Heart left ventricle (tissue), 16 donors: ENCODE measurements around the gene RPP40. TPM values are rescaled to one million over a fixed set of nuclear protein-coding genes. Genes with fewer than 3 reads are reported as not detected.

Experiments used
- ATAC-seq, 4 donors: fragments of 200-7000 bp; cut with Tn5 transposase; one replicate each; pipeline ENCODE4 v1.9.1; 2020 to 2022; ENCODE audit warnings: moderate library complexity in 4 of 4, mild to moderate bottlenecking in 3 of 4, moderate number of reproducible peaks in 1 of 4
- DNase-seq, 5 donors: peaks; one replicate each; pipeline ENCODE4 v3.0.0-alpha.2; 2020
- H3K27ac ChIP-seq, 12 donors: fragments of 200-600 bp; sonication (generic) in 4 of 12; one replicate each; pipeline versions ENCODE4 v1.5.0 to v1.8.0; 2016 to 2022; ENCODE audit warnings: mild to moderate bottlenecking in 2 of 12
- H3K27me3 ChIP-seq, 9 donors: fragments of 200-600 bp; sonication (generic) in 2 of 9; one replicate each; pipeline versions ENCODE4 v1.5.1 to v1.8.0; 2016 to 2022; ENCODE audit warnings: mild to moderate bottlenecking in 3 of 9
- H3K36me3 ChIP-seq, 9 donors: fragments of 200-600 bp; sonication (generic) in 2 of 9; one replicate each; pipeline versions ENCODE4 v1.5.0 to v1.8.0; 2018 to 2022; ENCODE audit warnings: mild to moderate bottlenecking in 2 of 9
- H3K4me1 ChIP-seq, 12 donors: fragments of 200-600 bp; sonication (generic) in 4 of 12; one replicate each; pipeline versions ENCODE4 v1.5.0 to v1.8.0; 2016 to 2022; ENCODE audit warnings: mild to moderate bottlenecking in 3 of 12
- H3K4me3 ChIP-seq, 12 donors: fragments of 200-600 bp; sonication (generic) in 4 of 12; one replicate each; pipeline versions ENCODE4 v1.5.0 to v1.8.0; 2017 to 2022; ENCODE audit warnings: mild to moderate bottlenecking in 9 of 12, moderate library complexity in 4 of 12
- H3K9me3 ChIP-seq, 12 donors: fragments of 200-600 bp; sonication (generic) in 4 of 12; one replicate each; pipeline versions ENCODE4 v1.5.0 to v1.8.0; 2016 to 2022; ENCODE audit warnings: mild to moderate bottlenecking in 1 of 12
- POLR2A ChIP-seq, 2 donors: fragments of 450-650 bp; IDR thresholded peaks; one replicate each; pipeline ENCODE4 v1.6.1; 2017; ENCODE audit warnings: antibody characterized with exemption in 2 of 2, mild to moderate bottlenecking in 2 of 2, moderate library complexity in 2 of 2
- WGBS, 4 donors: extraction: QIAGEN DNeasy Blood & Tissue Kit in 2 of 4; methylation state at CpG; one replicate each; pipeline versions ENCODE4 v1.1.5 to v1.1.7; 2013 to 2018; 5-methylcytosine and 5-hydroxymethylcytosine counted together
- intact Hi-C, 10 donors: fragments of 100-400 bp; cut with DNase I; formaldehyde crosslinking; loops; one replicate each; pipeline versions ENCODE4 v1.11.1 to v1.14.2; 2022
- polyA plus RNA-seq, 2 donors: library from polyadenylated mRNA; stranded (reverse); fragments of 200-250 nt; gene quantifications; one replicate each; pipeline ENCODE4 v1.2.3, GENCODE V29; 2013
- total RNA-seq, 9 donors: library from RNA; depleted of rRNA in 2 of 9; stranded (reverse); fragments of >200 nt in 2 of 9; fragmentation: NEBNext Ultra II Directional in 3 of 9; extraction: Animal tissue kit (Norgen Biotek cat#: 25700) in 3 of 9; gene quantifications; one replicate each; pipeline versions ENCODE4 v1.1.0 to v1.2.4, GENCODE V29; 2016 to 2023
- TF ChIP-seq, protein P1 (sequence below), 12 donors: fragments of 200-600 bp; sonication (generic) in 4 of 12; IDR thresholded peaks; one replicate each; pipeline versions ENCODE4 v1.5.0 to v1.8.0; 2018 to 2022; ENCODE audit warnings: antibody characterized with exemption in 12 of 12, mild to moderate bottlenecking in 5 of 12
- donor health status: ischemic (EF 13 %, LVEDD 7.1; RV severe dilation, severe dysfunction).
- donor health status: healthy with polysubstance abuse.
- donor health status: DM: no; HTN: yes; CAD: no.
- donor health status: DM: no; HTN: no; CAD: no.
- donor health status: ischemic (EF 25% LVEDD 6.9; RV normal size, moderate dysfunction).
- donor health status: ischemic (EF 25% LVEDD 5.7; RV mildly dilated, moderate dysfunction).
- donor health status: healthy.
- donor health status: DM: yes; HTN: yes; CAD: no.
- donor health status: ischemic (EF 35%, LVEDD 5.7; RV mildly dilated, moderate dysfunction).
- donor health status: nonischemic (EF 11% LVEDD 7.7; RV severe dilation, severe dysfunction).
- donor health status: DM: yes; HTN: yes; CAD: no.
- donor health status: PGD.
- donor health status: ischemic (EF 29% LVEDD 5.4; RV normal size, mild dysfunction).
- donor health status: nonischemic (EF 23%, LVEDD 6.1; RV moderate dilation, normal function).

RPP40 gene
- total and polyA plus RNA-seq, 11 donors, result 1.8 to 13.7 (median 3.6) TPM

DNA sequence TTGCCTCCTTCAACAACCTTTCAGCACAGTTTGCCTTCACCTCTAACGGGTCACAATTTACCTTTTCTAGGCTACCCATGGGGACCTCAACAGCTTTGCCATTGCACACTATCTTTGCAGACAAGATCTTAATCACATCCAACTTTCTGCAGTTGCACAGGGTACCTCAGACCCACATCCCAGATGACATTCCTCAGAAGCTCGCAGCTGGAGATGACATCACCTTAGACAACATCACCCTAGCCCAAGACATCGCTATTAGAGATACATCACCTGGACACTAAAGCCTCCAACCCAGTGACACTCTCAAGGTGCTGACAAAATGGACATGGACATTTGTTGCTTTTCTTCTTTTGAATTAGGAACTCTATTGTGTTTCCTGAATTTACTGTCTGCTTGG, 38.6 kb upstream of the RPP40 start:
- H3K27me3 ChIP-seq, result no peaks in the 10 kb centered on the region
- no peaks in the 10 kb centered on the region for H3K9me3 ChIP-seq
- TF ChIP-seq, protein P1, sequence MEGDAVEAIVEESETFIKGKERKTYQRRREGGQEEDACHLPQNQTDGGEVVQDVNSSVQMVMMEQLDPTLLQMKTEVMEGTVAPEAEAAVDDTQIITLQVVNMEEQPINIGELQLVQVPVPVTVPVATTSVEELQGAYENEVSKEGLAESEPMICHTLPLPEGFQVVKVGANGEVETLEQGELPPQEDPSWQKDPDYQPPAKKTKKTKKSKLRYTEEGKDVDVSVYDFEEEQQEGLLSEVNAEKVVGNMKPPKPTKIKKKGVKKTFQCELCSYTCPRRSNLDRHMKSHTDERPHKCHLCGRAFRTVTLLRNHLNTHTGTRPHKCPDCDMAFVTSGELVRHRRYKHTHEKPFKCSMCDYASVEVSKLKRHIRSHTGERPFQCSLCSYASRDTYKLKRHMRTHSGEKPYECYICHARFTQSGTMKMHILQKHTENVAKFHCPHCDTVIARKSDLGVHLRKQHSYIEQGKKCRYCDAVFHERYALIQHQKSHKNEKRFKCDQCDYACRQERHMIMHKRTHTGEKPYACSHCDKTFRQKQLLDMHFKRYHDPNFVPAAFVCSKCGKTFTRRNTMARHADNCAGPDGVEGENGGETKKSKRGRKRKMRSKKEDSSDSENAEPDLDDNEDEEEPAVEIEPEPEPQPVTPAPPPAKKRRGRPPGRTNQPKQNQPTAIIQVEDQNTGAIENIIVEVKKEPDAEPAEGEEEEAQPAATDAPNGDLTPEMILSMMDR (IDR thresholded peaks at IDR 0.05), result no peak
- TF ChIP-seq POLR2A (IDR thresholded peaks at IDR 0.05), result no peak
- no peak for DNase-seq
- 84 to 91% (median 89%) methylated on average over 3 of the region's 3 CpGs for WGBS, 4 donors
- intact Hi-C loops, result no loop called here
- no peak for ATAC-seq
- H3K36me3 ChIP-seq, result no peaks in the 10 kb centered on the region
- H3K27ac ChIP-seq, result no peak overlapping the region
- H3K4me1 ChIP-seq, result no peaks in the 10 kb centered on the region
- H3K4me3 ChIP-seq, result no peak overlapping the region

DNA sequence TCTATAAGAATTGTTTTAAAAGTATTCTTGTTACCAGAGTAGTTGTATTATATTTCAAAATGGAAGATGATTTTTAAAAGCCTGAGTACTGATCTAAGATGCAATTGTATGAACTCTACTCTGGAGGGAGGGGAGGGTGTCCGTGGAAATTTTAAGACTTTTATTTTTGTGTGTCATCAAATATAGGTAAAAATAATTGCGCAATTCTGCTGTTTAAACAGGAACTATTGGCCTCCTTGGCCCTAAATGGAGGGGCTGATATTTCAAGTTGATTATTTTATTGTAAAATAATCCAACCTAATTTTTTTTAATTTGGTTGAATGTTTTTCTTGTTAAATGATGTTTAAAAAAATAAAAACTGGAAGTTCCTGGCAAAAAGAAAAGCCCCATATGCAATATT, 38.1 kb upstream of the RPP40 start:
- no peaks in the 10 kb centered on the region for H3K9me3 ChIP-seq
- no peaks in the 10 kb centered on the region for H3K36me3 ChIP-seq
- no peaks in the 10 kb centered on the region for H3K27me3 ChIP-seq
- intact Hi-C loops, result no loop called here
- no peak overlapping the region for H3K4me3 ChIP-seq
- DNase-seq (no peak), ATAC-seq (no peak)
- H3K4me1 ChIP-seq, result no peaks in the 10 kb centered on the region
- WGBS, 4 donors, result 41 to 46% (median 45%) methylated on average over 2 of the region's 2 CpGs
- H3K27ac ChIP-seq, result no peak overlapping the region
- no peak for TF ChIP-seq POLR2A (IDR thresholded peaks at IDR 0.05)
- TF ChIP-seq, protein P1 (IDR thresholded peaks at IDR 0.05), result no peak

DNA sequence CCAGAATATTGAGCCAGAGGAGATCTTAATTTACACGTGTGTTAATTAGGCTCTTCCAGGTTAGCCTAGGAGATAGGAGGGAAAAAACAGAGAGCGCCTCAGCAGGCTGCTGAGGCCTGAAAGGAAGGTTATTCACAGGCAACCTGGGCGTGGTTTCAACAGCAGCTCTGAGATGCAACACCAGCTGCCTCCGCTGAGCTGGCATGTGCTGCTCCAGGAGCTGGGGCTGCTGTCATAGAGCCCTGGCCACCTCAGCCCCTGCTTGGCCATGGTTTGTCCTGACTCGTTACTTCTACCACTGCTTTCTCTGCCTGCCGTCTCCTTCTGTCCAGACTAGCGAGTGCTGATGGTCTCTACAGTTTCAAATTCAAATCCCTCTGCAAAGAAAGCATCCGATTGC, 32.4 kb upstream of the RPP40 start:
- Histone ChIP-seq H3K9me3 (no peaks in the 10 kb centered on the region), H3K27me3 (no peaks in the 10 kb centered on the region), H3K27ac (no peak overlapping the region), H3K4me1 (peaks cover 0 to 6% (median 0%) of the 10 kb centered on the region in 12 donors), H3K4me3 (no peak overlapping the region), H3K36me3 (no peaks in the 10 kb centered on the region)
- no peak for DNase-seq
- intact Hi-C loops, result no loop called here
- TF ChIP-seq POLR2A (IDR thresholded peaks at IDR 0.05), result no peak
- TF ChIP-seq, protein P1 (IDR thresholded peaks at IDR 0.05), result no peak
- WGBS, 4 donors, result 78 to 91% (median 85%) methylated on average over 8 of the region's 8 CpGs
- no peak for ATAC-seq

DNA sequence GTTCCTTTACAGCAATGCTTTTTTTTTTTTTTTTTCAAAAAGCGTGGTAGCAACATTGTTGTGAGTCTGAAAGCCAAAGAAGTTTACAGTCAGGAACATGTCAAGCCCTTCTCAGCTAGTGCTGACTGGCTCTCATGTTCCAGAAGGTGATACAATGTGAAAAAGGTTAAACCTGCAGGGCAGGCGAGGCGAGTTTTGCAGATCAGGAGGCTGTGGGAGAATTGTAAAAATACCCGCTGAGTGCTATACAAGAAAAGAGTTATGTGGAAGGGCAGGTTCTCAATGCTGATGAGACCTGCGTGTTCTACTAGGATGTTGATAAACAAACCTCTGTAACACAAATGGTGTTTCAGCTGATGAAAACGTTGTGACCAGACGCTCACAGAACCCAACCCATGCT, 30.9 kb upstream of the RPP40 start:
- H3K9me3 ChIP-seq, result no peaks in the 10 kb centered on the region
- H3K27me3 ChIP-seq, result no peaks in the 10 kb centered on the region
- ATAC-seq (no peak), DNase-seq (no peak)
- intact Hi-C loops, result loop anchor here in 1 of 10 donors (5.0 kb wide), 1 partner anchor 722 kb away; no protein-coding TSS in a partner anchor
- H3K4me1 ChIP-seq, result peaks cover 0 to 15% (median 0%) of the 10 kb centered on the region in 12 donors
- H3K36me3 ChIP-seq, result no peaks in the 10 kb centered on the region
- H3K4me3 ChIP-seq, result no peak overlapping the region
- 81 to 89% (median 85%) methylated on average over 7 of the region's 7 CpGs for WGBS, 4 donors
- TF ChIP-seq POLR2A (IDR thresholded peaks at IDR 0.05), result no peak
- TF ChIP-seq, protein P1 (IDR thresholded peaks at IDR 0.05), result no peak
- H3K27ac ChIP-seq, result no peak overlapping the region
